HepG2 (cell line): Measurements from ENCODE around the gene ARPIN.

ENCODE experiments used
- MAFF ChIP-seq: IDR thresholded peaks from 2 replicates; pipeline ENCODE4 v1.6.1; 2011; ENCODE audit warnings: low read depth, low read length, improper control_type of control experiment
- TOE1 ChIP-seq: sonication (generic); formaldehyde crosslinking; IDR thresholded peaks from 2 replicates; pipeline ENCODE4 v1.4.0; 2020; ENCODE audit warnings: mild to moderate bottlenecking, missing genetic modification reagents

DNA sequence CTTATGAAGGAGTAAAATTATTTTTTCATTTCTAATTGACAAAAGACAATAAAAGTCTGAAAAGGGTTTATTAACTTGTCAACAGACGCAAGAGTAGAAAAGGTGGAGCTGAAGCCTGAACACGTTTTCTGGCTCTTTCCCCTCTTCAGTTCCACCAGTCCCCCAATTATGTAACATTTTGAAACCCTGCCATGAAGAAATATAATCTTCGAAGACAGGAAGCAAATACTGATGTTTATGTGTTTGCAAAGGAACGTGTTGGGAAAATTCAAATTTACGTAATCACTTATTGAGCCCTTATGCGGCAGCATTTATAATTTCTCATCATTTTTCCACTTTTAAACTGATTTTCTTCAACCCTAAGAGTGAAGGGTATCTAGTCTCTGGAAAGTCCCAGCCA is 19.7 kb downstream of the ARPIN start:
- TF ChIP-seq MAFF, result no peak
- TF ChIP-seq TOE1 (CRISPR knock-in tag), result no peak
